HG03159 (cell line): ENCODE results near the gene ATP7B.

Source experiments
- ATAC-seq: cut with Tn5 transposase; IDR thresholded peaks from one replicate; pipeline ENCODE4 v1.9.1; 2021; ENCODE audit warnings: mild to moderate bottlenecking, moderate library complexity; ENCODE audit not compliant: unreplicated experiment

Gene ATP7B

GRCh38 chr13:51953347-51954195 lies 57.7 kb downstream of the ATP7B start:
- ATAC-seq: no peak

- no peak for ATAC-seq
Observed at GRCh38 chr13:51950722-51951121, 60.5 kb downstream of the ATP7B start.

GRCh38 chr13:51946163-51946669 lies 65.0 kb downstream of the ATP7B start:
- no peak for ATAC-seq

GRCh38 chr13:51945149-51945548 lies 66.1 kb downstream of the ATP7B start:
- peak; percentile 72 for ATAC-seq

- ATAC-seq: no peak
Observed at GRCh38 chr13:51944428-51944827, 66.8 kb downstream of the ATP7B start.

- no peak for ATAC-seq
Observed at GRCh38 chr13:51943721-51944120, 67.5 kb downstream of the ATP7B start.

- ATAC-seq: no peak
Observed at GRCh38 chr13:51942189-51942588, 69.1 kb downstream of the ATP7B start.

GRCh38 chr13:51938454-51938853 lies 72.8 kb downstream of the ATP7B start:
- ATAC-seq: no peak

GRCh38 chr13:51937320-51938290 lies 73.6 kb downstream of the ATP7B start:
- ATAC-seq: no peak

- ATAC-seq: no peak
Observed at GRCh38 chr13:51935326-51936171, 75.7 kb downstream of the ATP7B start.

GRCh38 chr13:51934461-51935087 lies 76.7 kb downstream of the ATP7B start:
- no peak for ATAC-seq

- ATAC-seq: no peak
Observed at GRCh38 chr13:51933466-51934058, 77.7 kb downstream of the ATP7B start.

GRCh38 chr13:51932231-51932630 lies 79.0 kb downstream of the ATP7B start:
- ATAC-seq: no peak

- ATAC-seq: no peak
Observed at GRCh38 chr13:51931606-51932005, 79.6 kb downstream of the ATP7B start.

GRCh38 chr13:51929699-51930098 lies 81.6 kb downstream of the ATP7B start:
- ATAC-seq: no peak

GRCh38 chr13:51928231-51928630 lies 83.0 kb downstream of the ATP7B start:
- ATAC-seq: no peak

GRCh38 chr13:51927129-51927528 lies 84.1 kb downstream of the ATP7B start:
- ATAC-seq: no peak

- ATAC-seq: no peak
Observed at GRCh38 chr13:51926528-51926885, 84.7 kb downstream of the ATP7B start.

- no peak for ATAC-seq
Observed at GRCh38 chr13:51925865-51926527, 85.3 kb downstream of the ATP7B start.
